CD4-positive, alpha-beta T cell (primary cell): ENCODE results near the gene PRPF38A. TPM values are rescaled to one million over a fixed set of nuclear protein-coding genes. Genes with fewer than 3 reads are reported as not detected.

Source experiments
- ATAC-seq: fragments of 200-7000 bp; cut with Tn5 transposase; one replicate; pipeline ENCODE4 v1.10.0; 2022; ENCODE audit warnings: mild to moderate bottlenecking; ENCODE audit not compliant: poor library complexity
- CTCF ChIA-PET: fragments of 350-600 bp; sonication (Branson Sonifier 250); formaldehyde crosslinking; loops from one replicate; lab custom pipeline; 2021; ENCODE audit warnings: antibody characterized with exemption, inconsistent platforms; lab: Charles Lee
- POLR2A ChIA-PET: fragments of 350-600 bp; sonication (Branson Sonifier 250); formaldehyde crosslinking; loops from one replicate; lab custom pipeline; 2021; ENCODE audit warnings: antibody characterized with exemption, inconsistent platforms; lab: Charles Lee
- DNase-seq, 14 experiments: peaks; one replicate each; pipeline ENCODE4 v3.0.0-alpha.2; 2013 to 2020; ENCODE audit warnings: mixed read lengths in 2 of 14
- H3K27ac ChIP-seq, 2 donors: one replicate each; pipeline versions ENCODE4 v1.5.1 to v1.7.0; 2013; ENCODE audit warnings: low read length in 2 of 2, low read depth in 1 of 2, mild to moderate bottlenecking in 1 of 2
- H3K27me3 ChIP-seq, 2 experiments: 1 replicate in 1 of 2; 2 replicates in 1 of 2; pipeline versions ENCODE4 v1.6.1 to v1.7.0; 2013; ENCODE audit warnings: low read length in 2 of 2, control low read depth in 1 of 2, mild to moderate bottlenecking in 1 of 2, moderate library complexity in 1 of 2; ENCODE audit not compliant: insufficient read depth in 2 of 2, control insufficient read depth in 1 of 2
- H3K36me3 ChIP-seq: one replicate; pipeline ENCODE4 v1.6.1; 2013; ENCODE audit warnings: low read length, control low read depth; ENCODE audit not compliant: insufficient read depth
- H3K4me1 ChIP-seq: one replicate; pipeline ENCODE4 v1.6.1; 2013; ENCODE audit warnings: low read length, control low read depth; ENCODE audit not compliant: insufficient read depth
- H3K4me3 ChIP-seq: one replicate; pipeline ENCODE4 v1.5.1; 2013; ENCODE audit warnings: mild to moderate bottlenecking, low read length, moderate library complexity
- H3K9me3 ChIP-seq, 2 experiments: 1 replicate in 1 of 2; 2 replicates in 1 of 2; pipeline versions ENCODE4 v1.6.1 to v1.7.0; 2013; ENCODE audit warnings: low read length in 2 of 2, mild to moderate bottlenecking in 2 of 2, control low read depth in 1 of 2, moderate library complexity in 1 of 2; ENCODE audit not compliant: control insufficient read depth in 1 of 2, insufficient read depth in 1 of 2
- H3K27ac Mint-ChIP-seq: one replicate; pipeline ENCODE4 v1.8.0; 2020; ENCODE audit warnings: mixed read lengths
- H3K27me3 Mint-ChIP-seq: one replicate; pipeline ENCODE4 v1.8.0; 2021; ENCODE audit warnings: mixed read lengths
- H3K36me3 Mint-ChIP-seq: one replicate; pipeline ENCODE4 v1.8.0; 2021; ENCODE audit warnings: low read depth, mixed read lengths
- H3K4me1 Mint-ChIP-seq: one replicate; pipeline ENCODE4 v1.8.0; 2021; ENCODE audit warnings: low read depth, mixed read lengths
- H3K4me3 Mint-ChIP-seq: one replicate; pipeline ENCODE4 v1.8.0; 2020; ENCODE audit warnings: mild to moderate bottlenecking, mixed read lengths
- H3K9me3 Mint-ChIP-seq: one replicate; pipeline ENCODE4 v1.8.0; 2020; ENCODE audit warnings: mixed read lengths
- CTCF ChIP-seq: fragments of 200-600 bp; IDR thresholded peaks from one replicate; pipeline ENCODE4 v1.8.0; 2022; ENCODE audit warnings: antibody characterized with exemption, mild to moderate bottlenecking
- intact Hi-C, 2 experiments: fragments of 100-400 bp; cut with DNase I in 1 of 2; cut with micrococcal nuclease in 1 of 2; formaldehyde crosslinking; loops; one replicate each; pipeline versions ENCODE4 v1.15.1 to v1.9.0; 2023 to 2025; cut with DNase I, micrococcal nuclease
- total RNA-seq, 174 experiments: library from RNA in 2 of 174; stranded (reverse) in 2 of 174; gene quantifications; one replicate each; pipeline ENCODE4 v1.2.3 and lab custom pipeline; 2021 to 2026

PRPF38A gene
- total RNA-seq, 2 experiments from 2014 or later: 56.2 to 63.6 TPM

GRCh38 chr1:52460694-52461093 is 56.3 kb downstream of the PRPF38A start:
- H3K4me3 ChIP-seq: no peak overlapping the region
- TF ChIP-seq CTCF: no peak
- CTCF ChIA-PET: interaction anchor here (1.2 kb wide), 1 partner anchor 15 kb away, joined by 3 read pairs; no protein-coding TSS in a partner anchor

GRCh38 chr1:52461821-52462220 is 57.4 kb downstream of the PRPF38A start:
- H3K4me1 ChIP-seq: no peaks in the 10 kb centered on the region
- Mint-ChIP-seq H3K9me3 (no peaks in the 10 kb centered on the region), H3K4me3 (no peak overlapping the region), H3K36me3 (peaks cover 57% of the 10 kb centered on the region), H3K4me1 (no peaks in the 10 kb centered on the region), H3K27ac (no peak overlapping the region), H3K27me3 (no peaks in the 10 kb centered on the region)
- no peak overlapping the region for H3K27ac ChIP-seq
- no peak for ATAC-seq
- ChIA-PET POLR2A (no interaction called here), CTCF (interaction anchor here (1.2 kb wide), 1 partner anchor 16 kb away, joined by 3 read pairs; no protein-coding TSS in a partner anchor)
- H3K4me3 ChIP-seq: no peak overlapping the region
- H3K36me3 ChIP-seq: peaks cover 15% of the 10 kb centered on the region
- no peaks in the 10 kb centered on the region for H3K27me3 ChIP-seq
- intact Hi-C loops: no loop called here
- no peaks in the 10 kb centered on the region for H3K9me3 ChIP-seq
- no peak for TF ChIP-seq CTCF
- DNase-seq: no peak

More at GRCh38 chr1:52460694-52461093, 56.3 kb downstream of the PRPF38A start:
- Mint-ChIP-seq H3K36me3 (peaks cover 60% of the 10 kb centered on the region), H3K27ac (no peak overlapping the region), H3K27me3 (no peaks in the 10 kb centered on the region), H3K4me1 (no peaks in the 10 kb centered on the region), H3K4me3 (no peak overlapping the region), H3K9me3 (no peaks in the 10 kb centered on the region)
- intact Hi-C loops: no loop called here
- POLR2A ChIA-PET: no interaction called here
- no peaks in the 10 kb centered on the region for H3K9me3 ChIP-seq
- H3K4me1 ChIP-seq: no peaks in the 10 kb centered on the region
- H3K36me3 ChIP-seq: peaks cover 18% of the 10 kb centered on the region
- DNase-seq (no peak), ATAC-seq (no peak)
- H3K27me3 ChIP-seq: no peaks in the 10 kb centered on the region
- no peak overlapping the region for H3K27ac ChIP-seq

GRCh38 chr1:52463891-52464290 is 59.5 kb downstream of the PRPF38A start:
- no peaks in the 10 kb centered on the region for H3K4me1 Mint-ChIP-seq
- H3K27me3 ChIP-seq: no peaks in the 10 kb centered on the region
- H3K9me3 ChIP-seq: no peaks in the 10 kb centered on the region
- no peak overlapping the region for H3K4me3 Mint-ChIP-seq
- no peaks in the 10 kb centered on the region for H3K9me3 Mint-ChIP-seq
- H3K4me3 ChIP-seq: no peak overlapping the region
- H3K4me1 ChIP-seq: no peaks in the 10 kb centered on the region
- H3K27ac ChIP-seq: no peak overlapping the region
- ChIA-PET CTCF (interaction anchor here (1.1 to 1.5 kb wide), 3 partner anchors 19 to 104 kb away, joined by 3 to 4 read pairs (median 3); no protein-coding TSS in a partner anchor), POLR2A (no interaction called here)
- TF ChIP-seq CTCF: no peak
- H3K27ac Mint-ChIP-seq: no peak overlapping the region
- intact Hi-C loops: no loop called here
- peaks cover 47% of the 10 kb centered on the region for H3K36me3 Mint-ChIP-seq
- H3K36me3 ChIP-seq: peaks cover 19% of the 10 kb centered on the region
- no peaks in the 10 kb centered on the region for H3K27me3 Mint-ChIP-seq
- ATAC-seq (no peak), DNase-seq (no peak)
